ENCODE data around the gene ANO1. TPM values are rescaled to one million over a fixed set of nuclear protein-coding genes. Genes with fewer than 3 reads are reported as not detected.

The ANO1 gene
- total RNA-seq, 4 donors from 2014 or later = 25.3 to 107 (median 48.8) TPM

DNA sequence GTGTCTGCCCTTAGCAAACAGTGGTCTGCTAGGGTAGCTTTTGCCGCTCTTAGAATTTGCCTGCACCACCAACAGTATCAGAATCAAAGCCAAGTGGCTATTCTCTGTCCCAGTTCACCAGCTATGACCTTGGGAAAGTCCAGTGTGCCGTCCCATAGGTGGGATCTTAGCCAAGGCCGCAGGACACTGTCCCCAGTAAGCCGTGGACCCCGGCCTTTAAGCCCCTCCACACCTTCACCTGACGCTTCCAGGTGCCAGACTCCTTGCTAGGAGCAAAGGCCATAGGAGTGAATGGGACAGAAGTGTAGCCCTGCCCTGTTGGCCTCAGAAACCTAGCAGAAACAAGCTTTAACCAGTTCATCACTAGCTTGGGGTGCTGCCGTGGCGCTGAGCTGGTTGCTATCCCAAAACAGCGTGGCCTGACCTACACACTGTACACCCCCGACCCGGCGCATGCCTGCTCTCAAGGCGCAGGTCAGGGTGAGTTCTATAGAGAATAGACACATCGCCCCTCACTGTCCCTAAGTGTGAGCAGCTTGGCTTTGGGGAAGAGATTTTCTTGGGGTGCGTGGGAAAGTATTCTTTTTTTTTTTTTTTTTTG, 129.5 kb downstream of the ANO1 start:
- no peak overlapping the region for H3K27ac ChIP-seq (replicated peaks in 1 of 4)
- peaks cover 15 to 51% (median 42%) of the 10 kb centered on the region in 4 donors for H3K36me3 ChIP-seq
- H3K27me3 ChIP-seq = no peaks in the 10 kb centered on the region
- intact Hi-C loops (cut with DNase I) = loop anchor here (5.0 kb wide), 1 partner anchor 60 kb away; no protein-coding TSS in a partner anchor
- H3K4me3 ChIP-seq = no peak overlapping the region
- WGBS = 94% methylated on average over 10 of the region's 15 CpGs
- DNase-seq (ENCODE audit: extremely low spot score) = no peak
- no peak for TF ChIP-seq EP300 (IDR thresholded peaks at IDR 0.05)
- TF ChIP-seq CTCF (IDR thresholded peaks at IDR 0.05) = no peak
- no peak for TF ChIP-seq POLR2AphosphoS5 (IDR thresholded peaks at IDR 0.05)
- no peak for TF ChIP-seq POLR2A (IDR thresholded peaks at IDR 0.05; ENCODE audit: low read depth)
- peaks cover 18 to 37% (median 21%) of the 10 kb centered on the region in 4 donors for H3K4me1 ChIP-seq
- no peaks in the 10 kb centered on the region for H3K9me3 ChIP-seq

DNA sequence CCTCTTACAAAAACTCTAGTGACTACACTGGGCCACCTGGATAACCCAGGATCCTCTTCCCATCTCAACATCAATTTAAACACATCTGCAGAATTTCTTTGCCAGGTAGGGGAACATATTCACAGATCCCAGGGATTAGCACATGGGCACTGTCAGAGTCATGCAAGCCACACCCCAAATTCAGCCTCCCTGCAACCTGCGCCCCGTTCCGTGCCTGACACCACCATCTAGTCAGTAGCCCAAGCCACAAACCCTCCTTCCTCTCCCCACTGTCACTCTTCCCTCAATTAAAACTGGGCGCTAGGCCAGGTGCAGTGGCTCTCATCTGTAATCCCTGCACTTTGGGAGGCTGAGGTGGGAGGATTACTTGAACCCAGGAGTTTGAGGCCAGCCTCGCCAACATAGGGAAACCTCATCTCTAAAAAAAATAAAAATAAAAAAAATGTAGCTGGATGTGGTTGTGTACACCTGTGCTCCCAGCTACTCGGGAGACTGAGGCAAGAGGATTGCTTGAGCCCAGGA, 131.3 kb downstream of the ANO1 start:
- no peaks in the 10 kb centered on the region for H3K27me3 ChIP-seq
- DNase-seq (ENCODE audit: extremely low spot score) = no peak
- WGBS = 92% methylated on average over 6 of the region's 6 CpGs
- no peaks in the 10 kb centered on the region for H3K9me3 ChIP-seq
- peaks cover 15 to 51% (median 42%) of the 10 kb centered on the region in 4 donors for H3K36me3 ChIP-seq
- intact Hi-C loops (cut with DNase I) = loop anchor here (5.0 kb wide), 1 partner anchor 58 kb away; no protein-coding TSS in a partner anchor
- H3K4me3 ChIP-seq = no peak overlapping the region
- H3K4me1 ChIP-seq = peaks cover 8 to 25% (median 14%) of the 10 kb centered on the region in 4 donors
- H3K27ac ChIP-seq (replicated peaks in 1 of 4) = no peak overlapping the region
- TF ChIP-seq POLR2A (IDR thresholded peaks at IDR 0.05; ENCODE audit: low read depth) (no peak), POLR2AphosphoS5 (IDR thresholded peaks at IDR 0.05) (no peak), CTCF (IDR thresholded peaks at IDR 0.05) (no peak), EP300 (IDR thresholded peaks at IDR 0.05) (no peak)

- Histone ChIP-seq H3K4me1 (peaks cover 2 to 19% (median 8%) of the 10 kb centered on the region in 4 donors), H3K27me3 (no peaks in the 10 kb centered on the region), H3K36me3 (peaks cover 15 to 48% (median 40%) of the 10 kb centered on the region in 4 donors), H3K27ac (replicated peaks in 1 of 4) (no peak overlapping the region), H3K9me3 (no peaks in the 10 kb centered on the region), H3K4me3 (no peak overlapping the region)
- TF ChIP-seq POLR2AphosphoS5 (IDR thresholded peaks at IDR 0.05) (no peak), CTCF (IDR thresholded peaks at IDR 0.05) (no peak), EP300 (IDR thresholded peaks at IDR 0.05) (no peak), POLR2A (IDR thresholded peaks at IDR 0.05; ENCODE audit: low read depth) (no peak)
- intact Hi-C loops (cut with DNase I) = no loop called here
- no peak for DNase-seq (ENCODE audit: extremely low spot score)
- WGBS = 76% methylated on average over 8 of the region's 8 CpGs
These were observed 132.0 kb downstream of the ANO1 start for GRCh38 chr11:70210051-70210501.

DNA sequence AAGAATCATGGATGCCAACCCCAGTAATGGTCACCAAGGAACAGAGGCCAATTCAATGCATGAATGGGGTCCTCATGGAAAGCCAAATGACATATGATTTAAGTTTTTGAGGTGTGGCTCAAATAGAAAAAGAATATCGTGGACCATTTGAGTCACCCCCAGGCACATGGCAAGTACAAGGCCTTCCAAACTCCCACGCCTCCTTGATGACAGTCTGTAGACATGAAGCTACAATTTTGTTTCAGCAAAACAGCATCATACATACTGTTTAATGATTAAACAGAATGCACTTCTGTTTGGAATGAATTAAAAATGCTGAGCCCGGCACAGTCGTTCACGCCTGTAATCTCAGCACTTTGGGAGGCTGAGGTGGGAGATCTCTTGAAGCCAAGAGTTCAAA, 132.4 kb downstream of the ANO1 start:
- H3K9me3 ChIP-seq = no peaks in the 10 kb centered on the region
- H3K27me3 ChIP-seq = no peaks in the 10 kb centered on the region
- H3K4me1 ChIP-seq = peaks cover 0 to 14% (median 3%) of the 10 kb centered on the region in 4 donors
- no peak overlapping the region for H3K4me3 ChIP-seq
- peaks cover 15 to 44% (median 37%) of the 10 kb centered on the region in 4 donors for H3K36me3 ChIP-seq
- TF ChIP-seq POLR2AphosphoS5 (IDR thresholded peaks at IDR 0.05) = no peak
- no peak for TF ChIP-seq CTCF (IDR thresholded peaks at IDR 0.05)
- TF ChIP-seq EP300 (IDR thresholded peaks at IDR 0.05) = no peak
- TF ChIP-seq POLR2A (IDR thresholded peaks at IDR 0.05; ENCODE audit: low read depth) = no peak
- intact Hi-C loops (cut with DNase I) = no loop called here
- DNase-seq (ENCODE audit: extremely low spot score) = no peak
- H3K27ac ChIP-seq (replicated peaks in 1 of 4) = no peak overlapping the region
- WGBS = 83% methylated on average over 5 of the region's 5 CpGs

Data from esophagus muscularis mucosa (tissue), 4 donors.